ENCODE data around the gene ARFGAP1. TPM values are rescaled to one million over a fixed set of nuclear protein-coding genes. Genes with fewer than 3 reads are reported as not detected.

The ARFGAP1 gene
- total RNA-seq, 1 experiment from 2014 or later, result 88.0 TPM

DNA sequence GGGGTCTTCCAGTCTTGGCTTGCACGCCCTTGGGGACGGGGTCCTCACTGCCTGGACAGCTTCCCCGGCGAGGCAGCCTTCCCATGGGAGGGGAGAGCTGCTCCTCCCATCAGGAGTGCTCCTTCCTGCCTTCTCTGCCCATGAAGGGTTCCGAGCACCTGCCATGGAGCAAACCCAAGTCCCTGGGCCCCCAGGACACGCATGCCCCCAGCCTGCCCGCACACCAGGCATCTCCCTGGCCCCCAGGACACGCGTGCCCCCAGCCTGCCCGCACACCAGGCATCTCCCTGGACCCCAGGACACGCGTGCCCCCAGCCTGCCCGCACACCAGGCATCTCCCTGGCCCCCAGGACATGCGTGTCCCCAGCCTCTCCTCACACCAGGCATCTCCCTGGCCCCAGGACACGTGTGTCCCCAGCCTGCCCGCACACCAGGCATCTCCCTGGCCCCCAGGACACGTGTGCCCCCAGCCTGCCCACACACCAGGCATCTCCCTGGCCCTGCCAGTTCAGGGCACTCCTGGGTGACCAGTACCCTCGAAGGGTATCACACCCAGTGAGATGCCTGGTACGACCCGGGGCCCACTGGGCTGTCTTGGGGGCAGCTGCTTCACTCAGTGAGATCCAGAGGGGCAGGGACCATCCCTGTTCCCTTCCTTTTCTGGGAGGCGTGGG, 42.1 kb downstream of the ARFGAP1 start:
- no peak overlapping the region for H3K4me3 ChIP-seq (ENCODE audit: insufficient read depth, low read depth, low read length)

DNA sequence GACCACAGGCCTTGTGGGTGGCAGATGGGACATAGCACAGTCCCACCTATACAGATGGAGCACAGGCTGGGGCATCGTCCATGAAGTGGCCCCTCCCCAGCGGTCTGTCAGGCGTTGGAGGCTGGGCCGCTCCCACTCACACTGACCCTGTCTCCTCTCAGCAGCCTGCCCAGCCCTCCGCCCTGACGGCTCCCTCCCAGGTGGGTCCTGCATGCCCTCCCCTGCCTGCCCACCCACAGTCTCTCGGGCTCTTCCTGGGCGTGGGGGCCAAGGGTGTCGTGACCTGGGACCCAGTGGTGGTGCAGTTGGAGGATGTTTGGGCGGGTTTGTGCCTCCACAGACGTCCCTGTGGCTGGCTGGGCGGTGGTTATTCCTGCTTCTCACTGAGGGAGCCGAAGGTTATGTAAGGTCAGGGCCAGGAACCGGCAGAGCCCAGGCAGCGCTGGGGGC, 42.7 kb downstream of the ARFGAP1 start:
- Histone ChIP-seq H3K27me3 (ENCODE audit: control insufficient read depth, insufficient read depth, low read length) (no peaks in the 10 kb centered on the region), H3K36me3 (replicated peaks; ENCODE audit: control insufficient read depth, insufficient read depth, low read length) (no peaks in the 10 kb centered on the region), H3K4me3 (ENCODE audit: insufficient read depth, low read depth, low read length) (no peak overlapping the region)
- no peak for DNase-seq

More for the DNA sequence above, 42.1 kb downstream of the ARFGAP1 start:
- Histone ChIP-seq H3K36me3 (replicated peaks; ENCODE audit: control insufficient read depth, insufficient read depth, low read length) (no peaks in the 10 kb centered on the region), H3K27me3 (ENCODE audit: control insufficient read depth, insufficient read depth, low read length) (no peaks in the 10 kb centered on the region)
- DNase-seq, result no peak

DNA sequence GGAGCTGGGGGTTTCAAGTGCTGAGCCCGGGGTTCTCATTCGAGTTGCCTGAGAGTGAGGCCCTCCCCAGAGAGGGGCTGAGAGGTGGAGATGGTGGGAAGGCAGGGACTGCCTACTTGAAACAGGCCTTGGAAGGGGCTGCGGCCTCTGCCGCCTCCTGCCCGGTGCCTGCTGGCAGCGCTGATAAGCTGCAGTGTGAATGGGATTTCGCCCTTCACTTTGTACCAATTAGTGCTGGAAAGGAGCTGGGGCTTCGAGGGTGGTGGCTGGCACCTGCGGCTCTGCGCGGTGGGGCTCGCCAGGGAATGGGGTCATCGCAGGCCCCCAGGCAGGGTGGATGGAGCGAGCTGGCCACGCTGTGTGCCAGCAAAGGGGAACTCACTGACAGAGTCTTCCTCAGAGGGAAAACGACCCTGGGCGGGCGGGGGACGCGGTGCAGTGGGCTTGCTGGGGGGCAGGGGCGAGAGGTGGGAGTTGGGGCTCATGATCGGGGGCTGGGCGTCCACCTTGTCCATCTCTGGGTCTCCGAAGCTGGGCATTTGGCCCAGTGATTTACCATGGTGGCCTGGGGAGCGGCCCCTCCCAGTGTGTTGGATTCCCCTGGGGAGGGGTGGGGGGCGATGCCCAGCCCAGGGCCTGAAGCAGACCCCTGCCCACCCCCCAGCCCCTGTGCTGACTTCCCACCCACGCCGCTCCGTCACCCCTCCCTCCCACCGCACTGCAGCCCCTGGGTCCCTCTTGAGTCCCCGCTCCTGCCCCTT, 43.3 kb downstream of the ARFGAP1 start:
- no peak for DNase-seq
- no peaks in the 10 kb centered on the region for H3K36me3 ChIP-seq (replicated peaks; ENCODE audit: control insufficient read depth, insufficient read depth, low read length)
- H3K4me3 ChIP-seq (ENCODE audit: insufficient read depth, low read depth, low read length), result no peak overlapping the region
- no peaks in the 10 kb centered on the region for H3K27me3 ChIP-seq (ENCODE audit: control insufficient read depth, insufficient read depth, low read length)

DNA sequence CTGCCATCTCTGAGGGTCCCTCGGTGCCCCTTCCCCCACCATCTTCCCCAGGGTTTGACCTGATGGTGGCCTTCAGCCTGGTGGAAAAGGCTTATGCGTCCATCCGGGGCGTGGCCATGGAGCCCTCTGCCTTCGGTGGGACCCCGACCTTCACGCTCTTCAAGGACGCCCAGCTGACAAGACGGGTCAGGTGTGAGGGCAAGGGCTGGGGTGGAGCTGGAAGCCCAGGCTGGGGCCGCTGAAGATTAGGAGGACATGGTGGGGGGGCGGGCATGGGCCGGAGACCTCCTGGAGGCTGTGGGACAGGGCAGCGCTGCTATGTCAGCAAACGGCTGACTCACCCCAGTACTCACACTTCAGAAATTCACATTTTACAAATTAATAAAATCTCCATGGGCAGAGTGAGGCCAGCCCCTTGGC, 43.9 kb downstream of the ARFGAP1 start:
- DNase-seq, result no peak
- Histone ChIP-seq H3K27me3 (ENCODE audit: control insufficient read depth, insufficient read depth, low read length) (no peaks in the 10 kb centered on the region), H3K4me3 (ENCODE audit: insufficient read depth, low read depth, low read length) (no peak overlapping the region), H3K36me3 (replicated peaks; ENCODE audit: control insufficient read depth, insufficient read depth, low read length) (no peaks in the 10 kb centered on the region)

DNA sequence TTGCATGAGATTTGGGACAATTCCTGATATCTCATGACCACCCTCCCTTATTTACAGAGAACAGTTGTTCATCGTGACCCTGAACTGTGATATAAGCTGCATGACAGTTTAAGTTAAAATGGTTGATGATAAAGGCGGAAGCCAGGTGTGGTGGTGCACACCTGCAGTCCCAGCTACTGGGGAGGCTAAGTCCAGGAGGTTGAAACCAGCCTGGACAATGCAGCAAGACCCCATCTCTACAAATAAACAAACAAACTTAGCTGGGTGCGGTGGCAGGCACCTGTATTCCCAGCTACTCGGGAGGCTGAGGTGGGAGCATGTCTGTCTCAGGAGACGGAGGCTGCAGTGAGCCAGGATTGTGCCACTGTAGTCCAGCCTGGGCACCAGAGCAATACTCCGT, 44.4 kb downstream of the ARFGAP1 start:
- Histone ChIP-seq H3K27me3 (ENCODE audit: control insufficient read depth, insufficient read depth, low read length) (no peaks in the 10 kb centered on the region), H3K36me3 (replicated peaks; ENCODE audit: control insufficient read depth, insufficient read depth, low read length) (no peaks in the 10 kb centered on the region), H3K4me3 (ENCODE audit: insufficient read depth, low read depth, low read length) (no peak overlapping the region)
- no peak for DNase-seq

GRCh38 chr20:63317601-63318291, 45.1 kb downstream of the ARFGAP1 start:
- H3K36me3 ChIP-seq (replicated peaks; ENCODE audit: control insufficient read depth, insufficient read depth, low read length), result no peaks in the 10 kb centered on the region
- no peaks in the 10 kb centered on the region for H3K27me3 ChIP-seq (ENCODE audit: control insufficient read depth, insufficient read depth, low read length)
- DNase-seq, result no peak
- H3K4me3 ChIP-seq (ENCODE audit: insufficient read depth, low read depth, low read length), result no peak overlapping the region

DNA sequence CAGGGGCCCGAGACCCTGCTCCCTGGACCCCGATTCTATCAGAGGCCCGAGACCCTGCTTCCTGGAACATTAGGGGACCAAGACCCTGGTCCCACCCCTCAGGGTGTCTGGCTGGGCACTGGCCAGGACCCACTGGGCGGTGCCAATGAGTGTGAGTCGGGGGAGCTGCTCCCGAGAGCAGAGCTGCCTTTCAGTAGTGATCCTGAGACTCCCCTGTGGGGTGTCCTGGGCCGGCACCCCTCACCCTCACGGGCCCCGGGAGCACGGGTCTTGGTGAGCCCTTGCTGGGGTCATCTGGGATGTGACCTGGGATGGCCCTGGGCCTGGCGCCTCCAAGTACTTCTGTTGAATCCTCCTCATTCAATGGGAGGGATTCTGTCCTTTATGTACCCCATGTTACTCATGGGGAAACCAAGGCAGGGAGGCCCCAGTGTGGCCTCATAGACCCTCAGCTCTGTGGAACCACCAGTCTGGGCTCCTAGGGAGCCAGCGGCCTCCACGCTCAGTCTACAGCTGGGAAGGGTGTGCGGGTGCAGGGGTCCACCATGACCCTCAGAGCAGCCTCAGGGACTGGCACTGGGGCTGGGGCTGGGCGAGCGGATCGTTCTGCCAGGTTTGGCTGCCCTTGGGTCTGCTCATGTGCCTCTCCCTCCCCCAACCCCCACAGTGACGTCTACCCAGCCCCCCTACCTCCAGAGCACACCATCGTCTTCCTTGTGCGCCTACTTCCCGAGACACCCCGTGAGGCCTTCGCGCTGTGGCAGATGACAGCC, 46.0 kb downstream of the ARFGAP1 start:
- no peaks in the 10 kb centered on the region for H3K27me3 ChIP-seq (ENCODE audit: control insufficient read depth, insufficient read depth, low read length)
- H3K36me3 ChIP-seq (replicated peaks; ENCODE audit: control insufficient read depth, insufficient read depth, low read length), result no peaks in the 10 kb centered on the region
- DNase-seq, result no peak
- no peak overlapping the region for H3K4me3 ChIP-seq (ENCODE audit: insufficient read depth, low read depth, low read length)

- H3K27me3 ChIP-seq (ENCODE audit: control insufficient read depth, insufficient read depth, low read length), result no peaks in the 10 kb centered on the region
- no peaks in the 10 kb centered on the region for H3K36me3 ChIP-seq (replicated peaks; ENCODE audit: control insufficient read depth, insufficient read depth, low read length)
- no peak for DNase-seq
- no peak overlapping the region for H3K4me3 ChIP-seq (ENCODE audit: insufficient read depth, low read depth, low read length)
Measured at GRCh38 chr20:63319164-63320040, 46.8 kb downstream of the ARFGAP1 start.

DNA sequence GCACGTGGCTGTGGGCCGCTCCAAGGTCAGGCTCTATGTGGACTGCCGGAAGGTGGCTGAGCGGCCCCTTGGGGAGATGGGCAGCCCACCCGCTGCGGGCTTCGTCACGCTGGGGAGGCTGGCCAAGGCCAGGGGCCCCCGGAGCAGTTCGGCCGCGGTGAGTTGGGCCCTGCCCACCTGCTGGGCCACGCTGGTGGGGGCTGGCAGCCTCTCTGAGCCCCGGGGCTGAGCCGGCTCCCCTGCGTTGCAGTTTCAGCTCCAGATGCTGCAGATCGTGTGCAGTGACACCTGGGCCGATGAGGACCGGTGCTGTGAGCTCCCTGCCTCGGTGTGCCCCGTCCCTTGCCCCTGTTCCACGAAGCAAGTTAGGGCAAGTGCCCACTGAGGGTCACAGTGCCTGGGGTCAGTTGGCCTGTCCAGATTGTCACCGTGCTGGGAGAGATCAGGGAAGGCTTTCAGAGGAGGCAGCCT, 47.5 kb downstream of the ARFGAP1 start:
- Histone ChIP-seq H3K4me3 (ENCODE audit: insufficient read depth, low read depth, low read length) (no peak overlapping the region), H3K27me3 (ENCODE audit: control insufficient read depth, insufficient read depth, low read length) (no peaks in the 10 kb centered on the region), H3K36me3 (replicated peaks; ENCODE audit: control insufficient read depth, insufficient read depth, low read length) (no peaks in the 10 kb centered on the region)
- DNase-seq, result no peak

DNA sequence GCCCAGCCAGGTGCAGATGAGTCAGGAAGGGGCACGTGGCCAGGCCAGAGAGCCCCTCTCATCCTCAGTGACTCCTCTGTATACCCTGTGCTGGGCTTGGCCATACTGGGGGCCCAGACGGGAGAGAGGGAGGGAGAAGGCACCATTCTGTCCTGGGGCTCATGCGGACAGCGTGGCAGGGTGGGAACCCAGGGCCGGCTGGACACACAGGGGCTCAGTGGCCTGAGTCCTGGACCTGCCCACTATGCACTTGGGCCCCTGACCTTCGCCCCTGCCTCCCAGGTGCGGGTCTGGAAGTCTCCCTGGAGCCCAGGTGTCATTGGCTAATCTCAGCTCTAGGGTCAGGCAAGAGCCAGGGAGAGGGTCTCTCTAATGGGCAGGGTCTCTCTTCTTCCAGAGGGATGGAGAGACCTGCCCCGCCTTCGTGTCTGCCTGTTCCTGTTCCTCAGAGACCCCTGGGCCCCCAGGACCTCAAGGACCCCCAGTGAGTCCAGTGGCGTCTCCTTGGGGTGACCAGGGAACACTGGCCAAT, 48.1 kb downstream of the ARFGAP1 start:
- H3K27me3 ChIP-seq (ENCODE audit: control insufficient read depth, insufficient read depth, low read length), result no peaks in the 10 kb centered on the region

DNA sequence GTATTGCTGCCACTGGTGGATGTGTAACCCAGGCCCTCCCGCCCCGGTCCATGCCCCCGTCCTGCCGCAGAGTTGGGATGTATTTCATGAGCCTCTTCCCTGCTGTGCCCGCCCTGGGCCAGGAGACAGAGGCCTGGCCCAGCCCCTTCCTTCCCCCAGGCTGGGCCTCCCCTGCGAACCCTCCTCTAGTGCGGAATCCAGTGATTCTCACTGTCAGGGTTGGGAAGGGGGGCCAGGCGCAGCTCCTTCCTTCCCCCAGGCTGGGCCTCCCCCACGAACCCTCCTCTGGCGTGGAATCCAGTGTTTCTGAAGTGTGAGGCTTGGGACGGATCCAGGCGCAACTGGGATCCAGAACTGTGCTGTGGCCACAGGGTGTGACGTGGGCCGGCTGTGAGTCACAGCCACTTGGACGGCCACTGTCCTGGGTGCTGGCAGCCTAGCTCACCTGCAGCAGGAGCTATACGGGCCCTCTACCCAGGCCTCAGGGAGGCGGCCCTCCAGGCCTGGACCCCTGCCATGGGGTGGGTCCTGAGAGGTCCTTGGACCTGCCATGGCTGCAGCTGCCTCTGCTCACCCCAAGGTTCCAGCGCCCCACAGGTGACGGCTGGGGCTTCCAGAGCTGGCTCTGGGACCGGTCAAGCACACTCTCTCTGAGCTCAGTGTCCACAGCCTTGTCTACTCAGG, 48.7 kb downstream of the ARFGAP1 start:
- DNase-seq, result no peak
- Histone ChIP-seq H3K36me3 (replicated peaks; ENCODE audit: control insufficient read depth, insufficient read depth, low read length) (no peaks in the 10 kb centered on the region), H3K27me3 (ENCODE audit: control insufficient read depth, insufficient read depth, low read length) (no peaks in the 10 kb centered on the region), H3K4me3 (ENCODE audit: insufficient read depth, low read depth, low read length) (no peak overlapping the region)

More for the DNA sequence above, 48.1 kb downstream of the ARFGAP1 start:
- Histone ChIP-seq H3K4me3 (ENCODE audit: insufficient read depth, low read depth, low read length) (no peak overlapping the region), H3K36me3 (replicated peaks; ENCODE audit: control insufficient read depth, insufficient read depth, low read length) (no peaks in the 10 kb centered on the region)
- DNase-seq, result no peak

- no peak for DNase-seq
- no peak overlapping the region for H3K4me3 ChIP-seq (ENCODE audit: insufficient read depth, low read depth, low read length)
- H3K27me3 ChIP-seq (ENCODE audit: control insufficient read depth, insufficient read depth, low read length), result no peaks in the 10 kb centered on the region
- H3K36me3 ChIP-seq (replicated peaks; ENCODE audit: control insufficient read depth, insufficient read depth, low read length), result no peaks in the 10 kb centered on the region
Measured at GRCh38 chr20:63322146-63322932, 49.7 kb downstream of the ARFGAP1 start.
